Osteoblast (primary cell): ENCODE data around the gene LEP. TPM values are rescaled to one million over a fixed set of nuclear protein-coding genes. Genes with fewer than 3 reads are reported as not detected.
A peak's percentile ranks its signal among the peaks of the same experiment; 100 is the strongest.

Experiments
- DNase-seq: peaks from one replicate; pipeline ENCODE4 v3.0.0; 2011; ENCODE audit warnings: low spot score, mixed read lengths; ENCODE audit not compliant: insufficient read length; ENCODE audit errors: missing footprints
- H2AFZ ChIP-seq: 2 replicates; pipeline ENCODE4 v1.6.0; 2011; ENCODE audit warnings: mild to moderate bottlenecking, low read length
- H3K27ac ChIP-seq: 2 replicates; pipeline ENCODE4 v1.5.1; 2011; ENCODE audit warnings: mild to moderate bottlenecking, low read depth, low read length, moderate library complexity
- H3K27me3 ChIP-seq: 2 replicates; pipeline ENCODE4 v1.6.0; 2012; ENCODE audit warnings: mild to moderate bottlenecking, control low read depth, inconsistent platforms, low read length, moderate library complexity; ENCODE audit not compliant: insufficient read depth
- H3K36me3 ChIP-seq: 2 replicates; pipeline ENCODE4 v1.5.1; 2011; ENCODE audit warnings: mild to moderate bottlenecking, low read length, control low read depth, moderate library complexity; ENCODE audit not compliant: insufficient read depth
- H3K4me1 ChIP-seq: 2 replicates; pipeline ENCODE4 v1.5.1; 2011; ENCODE audit warnings: mild to moderate bottlenecking, low read length, control low read depth, moderate library complexity; ENCODE audit not compliant: insufficient read depth
- H3K4me2 ChIP-seq: 2 replicates; pipeline ENCODE4 v1.6.0; 2011; ENCODE audit warnings: mild to moderate bottlenecking, low read length; ENCODE audit not compliant: insufficient read depth
- H3K4me3 ChIP-seq: fragments of 200-600 bp; sonication (generic); 3 replicates; pipeline ENCODE4 v1.5.1; 2012; ENCODE audit warnings: mild to moderate bottlenecking, low read length, inconsistent platforms; ENCODE audit not compliant: insufficient read depth
- H3K79me2 ChIP-seq: 2 replicates; pipeline ENCODE4 v1.6.0; 2012; ENCODE audit warnings: mild to moderate bottlenecking, low read length, control low read depth, inconsistent platforms; ENCODE audit not compliant: insufficient read depth
- H3K9me3 ChIP-seq: 2 replicates; pipeline ENCODE4 v1.5.1; 2011; ENCODE audit warnings: low read depth, low read length, control low read depth
- H4K20me1 ChIP-seq: 2 replicates; pipeline ENCODE4 v1.6.0; 2012; ENCODE audit warnings: mild to moderate bottlenecking, low read length, control low read depth; ENCODE audit not compliant: insufficient read depth
- total RNA-seq: library from RNA; depleted of rRNA; stranded (reverse); fragments of >200 nt; gene quantifications from 2 replicates; pipeline ENCODE4 v1.2.3, GENCODE V29; 2012
- TF ChIP-seq, protein P1 (sequence below): IDR thresholded peaks from 2 replicates; pipeline ENCODE4 v1.5.1; 2011; ENCODE audit warnings: mild to moderate bottlenecking, low read depth, low read length, moderate library complexity; ENCODE audit errors: extremely low read depth

The LEP gene
- total RNA-seq, 1 donor = 0.36 TPM

DNA sequence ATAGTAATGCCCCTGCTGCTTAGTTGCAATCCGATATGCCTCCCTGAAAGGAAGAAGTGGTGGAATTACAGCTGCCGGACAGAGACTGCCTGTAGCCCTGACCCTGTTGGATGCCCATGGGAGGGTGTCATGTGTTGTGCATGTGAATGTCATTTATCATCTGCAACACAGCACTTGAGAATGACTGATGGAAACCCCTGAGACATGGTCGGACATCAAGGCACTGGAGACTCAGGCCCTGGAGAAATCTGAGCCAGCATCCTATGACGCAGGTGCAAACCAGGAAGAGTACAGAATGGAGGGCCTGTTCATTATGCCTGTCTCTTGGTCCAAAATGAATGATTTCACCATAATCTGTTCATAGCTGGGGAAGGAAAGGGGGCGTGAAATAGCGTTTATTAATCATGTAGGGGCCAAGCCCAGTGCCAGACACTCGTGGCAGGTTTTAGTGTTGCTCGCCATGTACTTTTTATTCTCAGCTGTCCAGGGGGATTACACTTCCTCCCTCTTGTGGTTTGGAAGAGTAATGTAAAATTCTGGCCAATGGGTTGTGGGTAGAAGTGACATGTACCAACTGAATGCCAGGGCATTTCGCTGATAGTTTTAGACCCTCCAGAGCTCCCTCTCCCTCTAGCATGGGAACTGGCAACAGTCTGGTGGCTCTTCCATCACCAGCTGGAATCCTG, 23.0 kb upstream of the LEP start:
- Histone ChIP-seq H3K4me3 (no peak overlapping the region), H3K36me3 (no peaks in the 10 kb centered on the region), H3K27ac (peak overlapping the region; percentile 83), H2AFZ (no peak overlapping the region), H3K4me1 (peaks cover 52% of the 10 kb centered on the region), H3K27me3 (no peaks in the 10 kb centered on the region), H3K4me2 (peak overlapping the region; percentile 58), H3K79me2 (no peaks in the 10 kb centered on the region), H3K9me3 (no peaks in the 10 kb centered on the region), H4K20me1 (no peaks in the 10 kb centered on the region)
- TF ChIP-seq, protein P1, sequence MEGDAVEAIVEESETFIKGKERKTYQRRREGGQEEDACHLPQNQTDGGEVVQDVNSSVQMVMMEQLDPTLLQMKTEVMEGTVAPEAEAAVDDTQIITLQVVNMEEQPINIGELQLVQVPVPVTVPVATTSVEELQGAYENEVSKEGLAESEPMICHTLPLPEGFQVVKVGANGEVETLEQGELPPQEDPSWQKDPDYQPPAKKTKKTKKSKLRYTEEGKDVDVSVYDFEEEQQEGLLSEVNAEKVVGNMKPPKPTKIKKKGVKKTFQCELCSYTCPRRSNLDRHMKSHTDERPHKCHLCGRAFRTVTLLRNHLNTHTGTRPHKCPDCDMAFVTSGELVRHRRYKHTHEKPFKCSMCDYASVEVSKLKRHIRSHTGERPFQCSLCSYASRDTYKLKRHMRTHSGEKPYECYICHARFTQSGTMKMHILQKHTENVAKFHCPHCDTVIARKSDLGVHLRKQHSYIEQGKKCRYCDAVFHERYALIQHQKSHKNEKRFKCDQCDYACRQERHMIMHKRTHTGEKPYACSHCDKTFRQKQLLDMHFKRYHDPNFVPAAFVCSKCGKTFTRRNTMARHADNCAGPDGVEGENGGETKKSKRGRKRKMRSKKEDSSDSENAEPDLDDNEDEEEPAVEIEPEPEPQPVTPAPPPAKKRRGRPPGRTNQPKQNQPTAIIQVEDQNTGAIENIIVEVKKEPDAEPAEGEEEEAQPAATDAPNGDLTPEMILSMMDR = no peak
- peak; percentile 29 for DNase-seq

DNA sequence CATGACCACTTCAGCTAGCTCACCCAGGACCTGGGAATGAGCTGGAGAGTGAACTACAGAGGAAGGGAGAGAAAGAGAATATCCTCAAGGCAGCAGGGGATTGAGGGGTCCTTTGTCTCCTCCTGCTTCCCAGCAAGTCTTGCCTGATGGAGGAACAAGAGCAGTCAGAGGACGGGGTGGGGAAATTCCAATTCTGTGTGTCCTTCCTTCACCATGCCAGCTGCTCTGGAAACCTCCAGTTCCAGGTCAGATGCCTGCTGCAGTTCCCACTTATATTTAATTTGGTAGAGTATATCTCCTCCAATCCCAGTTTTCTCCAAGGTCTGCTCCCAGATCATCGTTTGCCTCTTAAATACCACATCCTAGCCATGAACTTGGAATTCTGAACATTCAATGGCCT, 21.4 kb upstream of the LEP start:
- no peak overlapping the region for H3K4me3 ChIP-seq
- no peaks in the 10 kb centered on the region for H3K36me3 ChIP-seq
- H3K27ac ChIP-seq = no peak overlapping the region
- no peaks in the 10 kb centered on the region for H3K9me3 ChIP-seq
- DNase-seq = no peak
- no peaks in the 10 kb centered on the region for H3K27me3 ChIP-seq
- no peaks in the 10 kb centered on the region for H3K79me2 ChIP-seq
- H4K20me1 ChIP-seq = no peaks in the 10 kb centered on the region
- H2AFZ ChIP-seq = peak overlapping the region; percentile 14
- H3K4me2 ChIP-seq = no peak overlapping the region
- TF ChIP-seq, protein P1 = no peak
- peaks cover 52% of the 10 kb centered on the region for H3K4me1 ChIP-seq

GRCh38 chr7:128221929-128222403, 19.1 kb upstream of the LEP start:
- Histone ChIP-seq H3K27ac (no peak overlapping the region), H3K9me3 (no peaks in the 10 kb centered on the region), H3K4me1 (peaks cover 33% of the 10 kb centered on the region), H3K36me3 (no peaks in the 10 kb centered on the region), H3K4me3 (no peak overlapping the region), H3K79me2 (no peaks in the 10 kb centered on the region), H2AFZ (no peak overlapping the region), H3K4me2 (no peak overlapping the region), H3K27me3 (no peaks in the 10 kb centered on the region), H4K20me1 (no peaks in the 10 kb centered on the region)
- DNase-seq = peak; percentile 77
- TF ChIP-seq, protein P1 = no peak

DNA sequence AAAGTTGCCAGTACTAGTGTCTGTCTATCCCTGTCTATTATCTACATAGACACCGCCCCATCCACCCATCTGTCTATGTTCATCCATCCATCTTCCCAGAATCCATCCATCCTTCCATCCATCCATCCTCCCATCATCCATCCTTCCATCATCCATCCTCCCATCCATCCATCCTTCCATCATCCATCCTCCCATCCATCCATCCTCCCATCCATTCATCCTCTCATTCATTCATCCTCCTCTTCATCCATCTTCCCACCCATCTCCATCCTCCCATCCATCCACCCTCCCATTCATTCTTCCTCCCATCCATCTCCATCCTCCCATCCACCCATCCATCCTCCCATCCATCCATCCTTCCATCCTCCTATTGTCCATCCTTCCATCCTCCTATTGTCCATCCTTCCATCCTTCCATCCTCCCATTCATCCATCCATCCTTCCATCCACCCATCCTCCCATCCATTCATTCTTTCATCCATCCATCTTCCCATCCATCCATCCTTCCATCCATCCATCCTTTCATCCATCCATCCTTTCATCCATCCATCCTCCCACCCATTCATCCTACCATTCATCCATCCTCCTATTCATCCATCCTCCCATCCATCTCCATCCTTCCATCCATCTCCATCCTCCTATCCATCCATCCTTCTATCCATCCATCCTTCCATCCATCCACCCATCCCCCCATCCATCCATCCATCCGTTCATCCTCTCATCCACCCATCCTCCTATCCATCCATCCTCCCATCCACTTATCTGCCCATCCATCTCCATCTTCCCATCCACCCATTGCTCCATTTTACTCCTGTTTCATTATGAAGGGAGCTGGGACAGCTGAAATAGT, 14.7 kb upstream of the LEP start:
- Histone ChIP-seq H3K4me3 (no peak overlapping the region), H3K27me3 (no peaks in the 10 kb centered on the region), H3K4me2 (no peak overlapping the region), H3K27ac (no peak overlapping the region), H4K20me1 (no peaks in the 10 kb centered on the region), H3K36me3 (no peaks in the 10 kb centered on the region), H3K79me2 (no peaks in the 10 kb centered on the region), H2AFZ (no peak overlapping the region), H3K4me1 (peaks cover 18% of the 10 kb centered on the region), H3K9me3 (no peaks in the 10 kb centered on the region)
- TF ChIP-seq, protein P1 = no peak
- no peak for DNase-seq
